HT1080 (cell line): ENCODE results near the gene MAML3. TPM values are rescaled to one million over a fixed set of nuclear protein-coding genes. Genes with fewer than 3 reads are reported as not detected.

Experiments used
- DNase-seq: peaks from one replicate; pipeline ENCODE4 v3.0.0-alpha.2; 2015; ENCODE audit warnings: low read depth
- total RNA-seq: library from RNA; depleted of rRNA; stranded (reverse); fragments of >200 nt; shearing (Covaris generic); gene quantifications from 2 replicates; pipeline ENCODE4 v1.2.3, GENCODE V29; 2014

The MAML3 gene
- total RNA-seq, 1 experiment from 2014 or later = 11.4 TPM

DNA sequence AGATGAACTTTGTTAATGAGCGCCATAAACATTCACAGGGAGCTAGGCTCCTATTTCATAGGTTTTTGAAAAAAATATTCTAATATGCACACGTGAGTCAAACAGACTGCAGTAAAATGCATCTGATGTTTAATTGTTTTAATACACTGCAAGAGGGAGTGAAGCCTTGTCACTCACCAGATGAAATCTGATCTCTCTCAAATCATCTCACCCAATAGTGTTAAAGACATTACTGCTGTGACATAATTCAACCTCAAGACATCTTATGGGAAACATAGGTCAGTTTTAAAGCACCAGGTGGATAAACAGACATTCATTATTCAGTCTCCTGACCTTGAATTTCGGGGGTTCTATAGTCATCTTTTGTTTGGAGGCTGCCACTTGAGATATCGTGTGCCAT lies 148.3 kb downstream of the MAML3 start:
- peak; percentile 17 for DNase-seq

DNA sequence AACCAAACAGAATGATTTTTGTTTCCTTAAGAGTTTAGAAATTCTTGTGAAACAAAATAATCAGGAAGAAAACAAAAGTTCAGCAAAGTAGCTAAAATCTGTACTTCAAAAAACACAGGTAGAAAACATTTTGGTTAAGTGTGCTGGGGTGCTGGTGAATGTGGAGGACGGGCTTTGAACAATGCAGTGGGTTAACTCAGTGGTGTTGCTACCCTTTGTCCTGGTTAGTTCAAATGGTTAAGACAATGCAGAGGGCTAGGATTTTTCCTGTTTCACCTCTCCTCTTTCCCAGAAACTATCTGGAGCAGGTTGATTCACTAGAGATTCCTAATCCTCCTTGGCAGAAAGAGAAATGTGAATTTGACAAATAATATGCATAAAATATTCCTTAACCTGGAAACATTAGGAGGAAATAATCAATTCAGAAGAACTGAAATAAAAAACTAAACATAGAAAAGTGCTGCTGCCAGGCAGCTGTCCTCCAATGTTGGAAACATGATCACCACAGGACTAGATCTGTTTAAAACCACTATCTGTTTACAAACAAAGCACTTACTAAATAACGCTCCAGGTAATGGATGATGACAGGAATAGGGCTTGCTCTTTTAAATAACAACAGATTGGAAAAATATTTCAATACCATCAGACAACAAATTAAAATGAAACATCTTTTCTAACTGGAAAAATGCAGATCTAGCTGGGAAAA lies 148.9 kb downstream of the MAML3 start:
- no peak for DNase-seq

GRCh38 chr4:140004549-140004895 lies 149.5 kb downstream of the MAML3 start:
- DNase-seq = peak; percentile 38

GRCh38 chr4:140003876-140004548 lies 150.0 kb downstream of the MAML3 start:
- DNase-seq = no peak

GRCh38 chr4:140000232-140000631 lies 153.8 kb downstream of the MAML3 start:
- no peak for DNase-seq

GRCh38 chr4:139988863-139989765 lies 164.9 kb downstream of the MAML3 start:
- DNase-seq = peak; percentile 99

- DNase-seq = no peak
These were observed 166.5 kb downstream of the MAML3 start for GRCh38 chr4:139987502-139987850.

DNA sequence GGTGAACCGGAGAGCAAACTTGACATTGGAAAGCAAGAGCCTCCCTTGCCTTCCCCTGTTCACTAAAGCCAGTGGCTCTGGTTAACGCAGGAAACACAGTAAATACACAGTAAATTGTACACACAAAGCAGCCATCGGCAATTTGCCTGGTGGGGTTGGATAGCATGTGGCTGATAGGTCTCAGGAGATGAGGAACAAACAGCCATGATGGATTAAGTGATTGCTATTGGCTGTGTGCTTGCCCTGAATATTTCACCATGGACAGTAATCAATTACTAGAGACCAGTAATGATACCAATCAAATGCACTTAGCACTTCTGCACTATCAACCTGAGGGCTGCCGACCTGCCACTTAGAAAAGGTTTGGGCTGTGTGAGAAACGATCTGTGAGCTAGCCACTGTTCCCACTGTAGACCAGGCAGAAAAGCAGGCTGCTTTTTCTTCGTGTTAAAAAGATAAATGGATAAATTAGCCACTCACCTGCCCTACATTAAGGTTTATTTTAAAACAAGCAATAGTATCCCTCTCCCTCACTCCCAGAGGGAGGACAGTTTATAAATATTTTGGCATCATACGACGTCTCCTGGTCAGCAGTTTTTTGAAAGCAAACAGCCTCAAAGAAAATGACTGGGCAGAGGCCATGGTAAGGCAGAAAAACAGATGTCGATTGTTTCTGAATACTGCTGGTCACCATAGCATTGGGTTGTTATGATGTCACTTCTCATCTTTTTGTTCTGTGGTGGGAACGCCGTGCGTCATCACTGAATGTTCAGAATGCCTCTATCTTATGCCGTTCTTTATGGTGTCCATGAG lies 167.1 kb downstream of the MAML3 start:
- DNase-seq = no peak

DNA sequence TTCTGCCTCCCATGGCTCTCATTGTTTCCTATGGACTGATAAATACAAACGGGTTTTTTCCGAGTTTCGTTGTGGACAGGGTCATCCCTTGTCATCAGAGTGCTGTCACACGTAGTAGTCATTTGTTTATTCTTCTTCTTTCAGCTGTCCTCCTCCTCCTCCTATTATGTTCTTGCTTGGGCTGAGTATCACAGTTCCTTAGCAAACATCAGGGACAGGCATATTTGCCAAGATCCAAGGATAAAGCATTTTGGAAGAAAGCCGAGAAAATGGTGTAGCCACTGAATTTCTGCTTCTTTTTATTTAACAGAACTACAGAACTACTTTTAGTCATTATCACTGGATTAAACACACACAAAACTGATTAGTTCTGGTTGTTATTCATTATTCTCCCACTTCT lies 167.9 kb downstream of the MAML3 start:
- DNase-seq = no peak

DNA sequence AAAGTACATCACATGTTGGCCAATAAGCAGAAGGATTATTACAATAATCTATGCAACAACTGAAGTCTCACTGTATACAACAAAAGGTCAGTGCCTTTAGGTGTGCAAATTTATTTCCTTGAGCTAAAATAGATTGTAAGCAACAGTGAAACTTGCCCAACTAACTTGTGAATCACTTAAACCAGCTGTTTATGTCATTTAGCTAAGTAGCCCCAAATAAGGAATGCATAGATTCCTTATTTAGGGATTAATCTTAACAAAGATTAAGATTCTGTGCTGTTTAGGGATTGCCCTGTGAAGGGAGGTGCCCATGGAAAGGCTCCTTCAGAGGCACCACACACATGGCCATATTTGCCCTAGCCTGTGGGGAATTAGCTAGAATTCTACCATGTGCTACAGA lies 168.6 kb downstream of the MAML3 start:
- no peak for DNase-seq

- DNase-seq = no peak
These were observed 169.5 kb downstream of the MAML3 start for GRCh38 chr4:139984471-139984870.

DNA sequence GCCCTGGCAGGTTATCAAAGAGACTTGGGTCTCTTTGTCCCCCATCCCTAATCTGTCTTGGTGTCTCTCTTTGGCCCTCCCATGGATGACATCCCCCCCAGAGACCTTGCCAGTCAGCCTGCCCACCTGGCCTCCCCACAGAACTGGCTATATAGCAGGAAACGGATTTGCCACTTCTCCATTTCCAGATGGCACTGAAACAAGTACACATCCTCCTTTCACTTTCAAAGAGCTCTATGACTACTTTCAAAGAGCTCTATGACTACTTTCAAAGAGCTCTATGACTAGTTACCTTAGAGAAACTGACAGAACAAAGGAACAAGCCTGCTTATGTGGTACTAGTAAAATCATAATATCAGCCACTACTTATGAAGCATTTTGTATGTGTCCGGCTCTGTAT lies 175.3 kb downstream of the MAML3 start:
- no peak for DNase-seq

DNA sequence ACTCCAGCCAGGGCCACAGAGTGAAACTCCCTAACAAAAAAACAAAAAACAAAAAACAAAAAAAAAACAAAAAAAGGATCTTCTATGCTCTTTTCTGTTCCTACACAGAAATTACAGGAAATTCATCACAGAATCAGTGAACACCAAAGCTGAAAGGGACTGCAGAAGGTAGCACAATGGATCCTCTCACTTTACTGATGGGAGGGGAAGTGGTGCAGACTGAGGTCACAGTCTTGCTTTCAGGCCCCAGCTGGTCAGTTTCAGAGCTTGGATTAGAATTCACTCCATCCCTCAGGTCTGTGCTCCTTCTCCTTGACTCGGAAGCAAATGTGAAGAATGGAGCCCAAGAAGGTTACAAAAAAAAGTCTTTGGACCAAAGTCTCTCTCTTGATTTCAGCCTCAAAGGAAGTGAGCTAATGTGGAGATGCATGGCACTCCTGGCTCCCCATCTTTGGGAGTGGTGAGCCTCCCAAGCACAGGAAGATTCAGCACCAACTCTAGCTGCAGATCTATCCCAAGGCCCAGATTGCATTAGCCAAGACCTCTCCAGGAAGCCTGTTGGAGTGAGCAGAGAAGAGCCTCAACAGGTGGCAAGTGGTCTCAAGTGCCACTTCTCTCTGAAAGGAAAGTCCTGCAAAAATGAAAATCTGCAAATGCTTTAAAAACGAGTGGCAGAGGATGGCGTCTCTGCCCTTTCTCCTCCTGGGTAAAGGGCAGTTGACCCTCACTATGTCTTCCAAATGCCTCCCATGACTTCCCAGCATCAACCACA lies 176.0 kb downstream of the MAML3 start:
- DNase-seq = no peak

DNA sequence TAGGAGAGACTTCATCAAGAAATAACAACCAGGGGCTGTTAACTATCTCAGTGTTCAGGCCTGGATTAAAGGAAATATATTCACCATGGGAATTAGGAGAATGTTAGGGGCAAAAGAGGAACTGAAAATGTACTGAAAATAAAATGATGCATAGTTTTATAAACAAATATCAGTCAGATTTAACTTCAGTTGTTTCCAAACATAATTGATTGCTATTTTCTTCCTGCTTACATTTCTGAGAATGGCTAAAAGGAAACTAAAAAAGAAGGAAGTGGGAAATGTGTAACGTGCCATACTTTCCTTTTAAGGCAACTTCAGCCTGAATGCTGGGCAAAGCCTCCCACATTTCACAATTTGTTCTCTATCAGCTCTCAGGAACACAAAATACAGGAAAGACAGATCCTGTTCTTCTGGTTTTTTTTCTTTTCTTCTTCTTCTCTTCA lies 178.1 kb downstream of the MAML3 start:
- no peak for DNase-seq

DNA sequence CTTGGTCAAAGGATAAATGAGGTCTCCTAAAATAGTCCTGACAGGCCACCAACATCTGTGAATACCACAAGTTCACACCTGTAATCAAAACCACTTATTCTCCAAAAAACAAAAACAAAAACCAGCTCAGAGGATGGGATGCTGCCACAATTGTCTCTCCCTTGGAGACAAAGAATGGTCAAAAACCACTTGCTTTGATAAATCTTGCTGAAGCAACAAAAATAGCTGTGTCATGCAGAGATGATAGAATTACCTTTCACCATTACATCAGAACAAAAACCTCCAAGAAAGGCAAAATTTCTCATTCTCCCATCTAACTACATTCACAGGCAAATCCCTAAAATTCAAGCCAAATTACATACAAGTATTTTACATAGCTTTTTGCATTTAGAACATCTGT lies 180.4 kb downstream of the MAML3 start:
- no peak for DNase-seq

DNA sequence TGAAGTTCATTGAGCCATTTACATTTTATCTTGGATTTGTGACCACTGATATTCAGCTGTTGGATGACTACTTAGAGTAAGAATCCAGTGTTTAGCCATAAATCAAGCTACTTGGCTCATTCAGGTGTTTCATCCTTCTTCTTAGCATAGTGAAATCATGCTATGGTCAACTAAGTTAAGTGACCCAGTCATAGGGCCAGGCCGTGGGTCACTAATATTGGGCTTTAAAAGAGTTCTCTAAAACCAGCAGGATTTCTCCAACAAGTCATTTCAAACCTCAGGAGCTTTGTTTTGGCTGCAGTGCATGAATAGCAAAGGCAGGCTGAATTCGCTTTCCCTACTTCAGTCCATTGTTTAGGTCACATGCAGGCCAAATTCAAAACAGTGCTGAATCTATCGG lies 181.0 kb downstream of the MAML3 start:
- peak; percentile 27 for DNase-seq

DNA sequence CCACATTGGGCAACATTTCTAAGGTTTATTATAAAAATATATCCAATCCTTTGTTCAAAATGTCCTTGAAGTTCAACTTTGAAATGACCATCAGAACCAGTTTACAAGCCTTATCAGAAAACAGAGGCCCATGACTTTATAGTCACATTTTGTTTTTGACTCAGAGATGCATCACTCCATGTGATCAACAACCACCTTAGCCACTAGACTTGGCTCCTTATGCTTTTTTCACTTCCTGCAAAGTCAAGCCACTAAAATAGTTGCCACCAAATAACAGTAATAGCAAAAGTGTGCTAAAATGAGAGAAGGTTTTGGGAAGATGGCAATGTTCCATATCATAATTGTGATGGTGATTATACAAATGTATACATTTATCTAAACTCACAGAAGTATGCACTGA lies 181.7 kb downstream of the MAML3 start:
- peak; percentile 19 for DNase-seq

GRCh38 chr4:139971111-139971510 lies 182.9 kb downstream of the MAML3 start:
- no peak for DNase-seq

GRCh38 chr4:139969635-139970266 lies 184.2 kb downstream of the MAML3 start:
- DNase-seq = no peak

DNA sequence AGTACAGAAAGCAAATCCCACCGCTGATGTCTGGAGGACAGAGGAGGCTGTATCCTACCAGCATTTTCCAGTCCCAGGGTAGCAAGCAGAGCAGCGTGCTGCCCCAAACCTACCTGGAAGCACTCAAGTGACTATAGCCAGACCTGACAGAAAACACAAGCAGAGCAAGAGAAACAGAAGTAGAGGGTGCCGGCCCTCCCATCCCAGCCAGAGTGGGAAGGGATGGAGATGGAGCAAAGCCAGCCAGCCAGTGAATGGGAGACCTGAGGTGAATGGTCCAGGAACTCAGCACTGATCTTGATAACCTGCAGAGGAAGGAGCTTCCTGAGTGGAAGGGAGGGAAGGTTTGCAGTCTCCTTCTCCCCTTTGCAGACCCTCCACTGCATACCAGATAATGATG lies 185.2 kb downstream of the MAML3 start:
- DNase-seq = no peak
